ENCODE measurements around the gene FARS2.

FARS2 gene

GRCh38 chr6:5379647-5380242 lies 118.4 kb downstream of the FARS2 start:
- peak; percentile 51 for DNase-seq (ENCODE audit: low spot score)

GRCh38 chr6:5383856-5384255 lies 122.5 kb downstream of the FARS2 start:
- DNase-seq (ENCODE audit: low spot score), result no peak

DNA sequence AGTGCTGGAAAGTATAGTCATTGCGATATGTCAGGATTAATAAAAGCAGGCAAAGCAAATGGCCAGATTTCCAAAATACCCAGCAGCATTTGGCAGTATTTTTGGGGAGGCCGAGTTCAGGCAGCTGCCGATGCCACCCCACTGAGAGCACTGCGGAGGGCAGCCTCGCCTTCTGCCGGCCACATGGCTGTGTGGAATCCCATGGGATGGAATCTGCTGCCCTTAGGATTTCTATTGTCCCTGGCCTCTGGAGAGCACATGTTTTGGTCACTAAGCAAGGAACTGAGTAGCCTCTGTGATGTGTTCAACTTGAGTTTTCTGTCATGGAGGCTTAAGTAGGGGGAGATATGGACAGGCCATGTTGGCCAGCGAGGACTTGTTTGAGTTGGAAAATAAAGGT lies 123.0 kb downstream of the FARS2 start:
- no peak for DNase-seq (ENCODE audit: low spot score)

DNA sequence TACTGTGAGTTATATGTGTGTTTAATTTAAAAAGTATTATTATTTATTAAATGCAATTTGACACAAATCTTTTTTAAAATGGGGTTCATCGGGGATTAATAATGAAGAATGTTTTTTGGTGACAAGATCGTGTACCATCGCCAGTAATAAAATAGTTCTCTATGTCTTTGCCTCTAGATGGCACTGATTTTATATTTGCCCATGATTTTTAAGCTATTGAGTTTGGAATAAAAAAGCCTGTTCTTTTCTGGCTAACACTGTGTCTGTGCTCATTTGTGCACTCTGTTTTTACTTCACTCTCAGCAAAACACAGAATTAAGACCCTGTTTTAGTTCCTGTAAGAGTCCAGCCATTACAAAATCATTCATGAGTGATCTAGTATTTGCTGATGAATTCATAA lies 127.0 kb downstream of the FARS2 start:
- DNase-seq (ENCODE audit: low spot score), result no peak

GRCh38 chr6:5389086-5389745 lies 127.9 kb downstream of the FARS2 start:
- DNase-seq (ENCODE audit: low spot score), result no peak

GRCh38 chr6:5390177-5390576 lies 128.9 kb downstream of the FARS2 start:
- no peak for DNase-seq (ENCODE audit: low spot score)

DNA sequence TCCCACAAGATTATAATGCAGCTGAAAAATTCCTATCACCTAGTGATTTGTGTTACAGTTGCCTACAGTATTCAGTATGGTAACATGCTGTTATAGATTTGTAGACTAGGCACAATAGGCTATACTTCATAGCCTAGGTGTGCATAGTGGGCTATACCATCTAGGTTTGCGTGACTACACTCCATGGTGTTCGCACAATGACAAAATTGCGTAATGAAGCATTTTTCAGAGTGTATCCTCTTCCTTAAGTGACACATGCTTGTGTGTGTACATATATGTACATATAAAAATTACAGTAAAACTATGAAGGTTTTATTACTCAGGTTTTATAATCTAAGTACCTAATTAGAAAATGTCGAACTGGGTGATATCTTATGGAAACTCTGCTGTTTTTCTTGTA lies 133.0 kb downstream of the FARS2 start:
- DNase-seq (ENCODE audit: low spot score), result no peak

- DNase-seq (ENCODE audit: low spot score), result no peak
These were observed 134.4 kb downstream of the FARS2 start for GRCh38 chr6:5395719-5396118.

- DNase-seq (ENCODE audit: low spot score), result peak; percentile 22
These were observed 137.2 kb downstream of the FARS2 start for GRCh38 chr6:5398530-5398929.

GRCh38 chr6:5399391-5399790 lies 138.1 kb downstream of the FARS2 start:
- no peak for DNase-seq (ENCODE audit: low spot score)

DNA sequence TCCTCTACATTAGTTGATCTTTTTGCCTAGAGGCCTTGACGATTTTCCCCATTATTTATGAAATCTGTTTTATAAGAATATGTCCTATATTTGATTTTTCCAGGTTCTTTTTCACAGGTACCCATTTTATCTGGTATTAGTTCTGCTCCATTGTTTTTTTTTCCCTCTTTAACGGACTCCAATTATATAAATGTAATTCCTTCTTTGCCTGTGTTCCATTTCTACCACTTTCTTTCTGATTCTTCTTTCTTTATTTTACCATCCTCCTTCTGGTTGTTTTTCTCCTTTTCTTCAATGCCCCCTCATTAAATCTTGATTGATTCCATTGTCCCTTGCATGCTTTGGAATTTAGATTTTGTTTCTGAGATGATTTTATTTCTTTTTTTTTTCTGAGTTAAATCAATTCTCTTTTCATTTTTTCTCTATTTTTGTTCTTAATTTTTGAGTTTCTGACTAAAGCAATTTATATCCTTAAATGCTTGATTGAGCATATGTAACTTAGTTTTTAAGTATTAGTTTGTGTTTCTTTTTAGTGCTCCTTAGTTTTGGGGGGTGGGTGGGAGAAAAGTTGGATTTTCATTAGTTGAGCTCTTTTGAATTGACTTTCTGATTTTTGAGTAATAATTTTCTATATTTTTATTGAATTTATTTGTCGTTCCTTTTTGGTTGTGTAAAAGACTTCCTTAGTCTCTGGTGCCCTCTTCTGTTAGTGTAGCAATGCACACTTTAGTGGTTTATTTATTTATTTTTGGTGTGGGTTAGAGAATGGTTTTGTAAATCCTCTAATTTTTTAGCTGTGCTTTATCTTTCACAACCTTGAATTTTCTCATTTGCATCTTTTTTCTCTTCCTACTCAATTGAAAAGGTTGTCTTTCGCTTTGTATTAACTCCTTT lies 140.8 kb downstream of the FARS2 start:
- no peak for DNase-seq (ENCODE audit: low spot score)

GRCh38 chr6:5403076-5403475 lies 141.8 kb downstream of the FARS2 start:
- no peak for DNase-seq (ENCODE audit: low spot score)

DNA sequence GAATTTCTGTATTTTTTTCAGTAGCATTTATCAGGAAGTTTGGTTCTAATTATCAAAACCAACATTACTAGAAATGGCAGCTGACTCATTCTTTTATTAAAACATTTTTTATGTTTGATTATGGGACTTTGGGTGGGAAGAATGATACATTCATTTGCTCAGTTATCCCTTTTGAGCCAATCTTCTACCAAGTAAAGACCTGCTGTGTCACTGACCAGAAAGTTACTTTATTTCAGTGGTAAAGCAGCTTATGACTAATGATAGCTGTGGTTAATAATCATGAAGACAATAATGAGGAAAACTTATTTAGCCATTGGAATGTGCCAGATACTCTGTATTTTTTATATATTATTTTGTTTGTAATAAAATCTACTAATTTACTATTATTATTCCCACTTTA lies 142.3 kb downstream of the FARS2 start:
- DNase-seq (ENCODE audit: low spot score), result no peak

DNA sequence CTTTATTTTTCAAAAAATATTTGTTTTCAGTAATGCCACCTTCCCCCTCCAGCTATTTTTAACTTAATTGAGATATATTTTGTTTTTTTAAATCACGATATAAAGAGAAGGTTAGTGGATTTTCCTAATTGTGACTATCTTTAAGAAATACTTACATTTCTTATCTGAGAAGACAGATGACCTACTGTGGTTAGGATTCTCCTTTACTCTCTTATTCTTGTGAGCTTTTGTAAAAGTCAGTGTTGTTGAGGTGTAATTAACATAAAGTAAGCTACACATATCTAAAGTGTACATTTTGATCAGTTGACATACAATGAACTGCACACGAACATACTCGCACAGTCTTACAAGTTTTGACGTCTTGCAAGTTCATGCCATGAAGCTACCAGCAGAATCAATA lies 144.7 kb downstream of the FARS2 start:
- no peak for DNase-seq (ENCODE audit: low spot score)

DNA sequence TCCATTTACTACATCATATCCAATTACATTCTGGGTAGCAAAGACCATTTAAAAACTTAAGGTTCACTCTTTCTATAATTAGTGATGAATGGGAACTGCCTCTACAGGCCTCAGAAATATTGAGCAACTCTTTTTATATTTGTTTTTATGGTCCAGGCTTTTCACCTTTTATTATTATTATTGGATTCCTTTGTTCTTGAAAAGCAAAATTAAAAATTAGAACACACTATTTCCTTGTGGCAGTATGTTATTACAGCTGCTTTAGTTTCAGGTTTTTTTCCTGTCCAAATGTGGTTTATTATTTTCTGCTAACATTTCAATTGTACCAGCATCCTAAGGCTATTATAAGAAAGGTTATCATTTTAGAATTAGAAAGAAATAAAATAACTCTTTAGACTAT lies 150.1 kb downstream of the FARS2 start:
- no peak for DNase-seq (ENCODE audit: low spot score)

- DNase-seq (ENCODE audit: low spot score), result no peak
These were observed 150.7 kb downstream of the FARS2 start for GRCh38 chr6:5412017-5412416.

DNA sequence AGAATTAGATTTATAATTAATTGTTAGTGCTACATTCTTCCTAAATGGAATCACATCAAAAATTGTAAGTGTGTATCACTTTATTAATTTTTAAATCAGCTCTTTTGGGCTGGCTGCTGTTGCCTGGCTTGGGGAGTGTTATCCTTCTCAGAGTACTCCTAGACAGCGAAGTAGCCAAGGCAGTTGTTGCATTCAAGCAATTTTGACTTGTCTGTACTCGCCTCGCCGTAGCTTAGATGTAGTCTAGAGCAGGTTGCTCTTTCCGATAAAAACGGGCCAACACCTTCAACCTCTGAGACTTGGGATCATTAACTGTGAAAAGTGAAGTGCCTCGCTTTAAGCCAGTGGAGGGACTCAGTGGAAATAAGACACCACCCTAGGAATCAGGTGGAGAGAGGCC lies 151.3 kb downstream of the FARS2 start:
- no peak for DNase-seq (ENCODE audit: low spot score)

DNA sequence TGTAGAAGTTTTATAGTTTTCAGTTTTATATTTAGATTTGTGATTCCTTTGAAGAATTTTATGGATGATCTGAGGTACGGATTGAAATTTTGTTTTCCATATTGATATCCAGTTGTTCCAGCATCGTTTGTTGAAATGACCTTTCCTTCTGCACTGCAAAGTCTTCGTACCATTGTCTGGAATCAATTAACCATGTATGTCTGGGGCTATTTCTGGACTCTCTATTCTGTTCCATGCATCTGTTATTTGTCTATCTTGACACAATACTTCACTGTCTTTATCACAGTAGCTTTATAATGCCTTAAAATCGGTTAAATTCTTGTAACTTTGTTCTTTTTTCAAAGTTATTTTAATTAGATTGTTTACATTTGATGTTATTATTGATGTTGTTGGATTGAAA lies 154.9 kb downstream of the FARS2 start:
- no peak for DNase-seq (ENCODE audit: low spot score)

DNA sequence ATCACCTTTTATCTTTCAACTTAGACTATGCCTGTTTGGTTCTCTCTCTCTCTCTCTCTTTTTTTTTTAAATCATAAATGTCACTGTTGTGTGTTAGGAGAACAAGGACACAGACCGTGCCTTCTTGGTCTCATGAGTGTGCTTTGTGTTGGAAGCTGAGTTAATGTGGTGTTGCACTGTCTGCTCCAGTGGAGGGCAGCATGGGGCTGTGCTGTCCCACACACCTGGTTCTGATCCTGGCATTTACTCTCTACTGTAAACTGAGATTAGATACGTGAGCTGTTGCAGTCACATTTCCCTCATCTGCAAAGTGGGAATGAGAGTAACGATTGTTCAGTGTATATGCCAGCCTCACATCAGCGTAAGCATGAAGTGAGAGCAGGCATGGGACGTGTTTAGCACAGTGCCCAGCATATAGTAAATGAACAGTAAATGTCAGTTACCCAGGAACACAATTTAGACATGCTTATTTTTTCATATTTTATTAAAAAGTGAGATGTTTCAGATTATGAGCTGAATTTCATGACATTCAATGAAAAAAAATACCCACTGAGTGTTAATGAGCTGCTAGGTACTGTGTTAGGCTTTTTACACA lies 161.1 kb downstream of the FARS2 start:
- DNase-seq (ENCODE audit: low spot score), result peak; percentile 17

DNA sequence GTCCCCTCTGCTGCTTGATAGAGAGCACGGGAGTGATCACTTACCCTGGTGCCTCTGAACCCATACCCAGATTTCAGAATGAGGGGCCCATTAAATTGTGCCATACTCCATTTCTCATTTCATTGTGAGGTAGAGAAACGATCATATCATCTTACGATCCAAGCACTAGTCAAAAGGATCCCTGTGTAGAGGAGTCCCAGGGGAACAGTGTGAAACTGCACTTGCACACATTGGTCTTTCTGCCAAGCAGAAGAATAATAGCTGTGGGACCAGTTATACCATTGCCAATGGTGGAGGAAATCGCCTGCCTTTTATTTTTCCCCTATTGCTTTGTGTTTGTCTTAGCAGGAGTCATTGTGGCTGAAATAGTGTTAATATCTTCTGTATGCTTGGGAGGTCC lies 161.9 kb downstream of the FARS2 start:
- peak; percentile 29 for DNase-seq (ENCODE audit: low spot score)

- no peak for DNase-seq (ENCODE audit: low spot score)
These were observed 163.4 kb downstream of the FARS2 start for GRCh38 chr6:5424726-5425125.

- no peak for DNase-seq (ENCODE audit: low spot score)
These were observed 164.0 kb downstream of the FARS2 start for GRCh38 chr6:5425267-5425666.

GRCh38 chr6:5425797-5426196 lies 164.5 kb downstream of the FARS2 start:
- no peak for DNase-seq (ENCODE audit: low spot score)
